Ovary (tissue), 3 donors: Measurements from ENCODE around the gene IAH1.

ENCODE experiments used
- CTCF ChIP-seq, 3 donors: fragments of 450-650 bp in 2 of 3; fragments of 200-600 bp in 1 of 3; IDR thresholded peaks; one replicate each; pipeline versions ENCODE4 v1.5.1 to v1.8.0; 2016 to 2022; ENCODE audit warnings: antibody characterized with exemption in 3 of 3, mild to moderate bottlenecking in 1 of 3
- POLR2A ChIP-seq: fragments of 450-650 bp; IDR thresholded peaks from one replicate; pipeline ENCODE4 v1.6.1; 2017; ENCODE audit warnings: antibody characterized with exemption, mild to moderate bottlenecking, moderate library complexity
- donor health status: DM: no; HTN: no; CAD: no.

- no peak for TF ChIP-seq CTCF (IDR thresholded peaks at IDR 0.05)
- TF ChIP-seq POLR2A: no peak
Measured at GRCh38 chr2:9462313-9462712, 12.0 kb upstream of the IAH1 start.
